GM19463 (cell line): Measurements from ENCODE around the gene KIAA1217.
A peak's percentile ranks its signal among the peaks of the same experiment; 100 is the strongest.

ENCODE experiments used
- ATAC-seq: cut with Tn5 transposase; IDR thresholded peaks from one replicate; pipeline ENCODE4 v1.9.1; 2021; ENCODE audit warnings: mild to moderate bottlenecking, moderate library complexity; ENCODE audit not compliant: unreplicated experiment

Gene KIAA1217

DNA sequence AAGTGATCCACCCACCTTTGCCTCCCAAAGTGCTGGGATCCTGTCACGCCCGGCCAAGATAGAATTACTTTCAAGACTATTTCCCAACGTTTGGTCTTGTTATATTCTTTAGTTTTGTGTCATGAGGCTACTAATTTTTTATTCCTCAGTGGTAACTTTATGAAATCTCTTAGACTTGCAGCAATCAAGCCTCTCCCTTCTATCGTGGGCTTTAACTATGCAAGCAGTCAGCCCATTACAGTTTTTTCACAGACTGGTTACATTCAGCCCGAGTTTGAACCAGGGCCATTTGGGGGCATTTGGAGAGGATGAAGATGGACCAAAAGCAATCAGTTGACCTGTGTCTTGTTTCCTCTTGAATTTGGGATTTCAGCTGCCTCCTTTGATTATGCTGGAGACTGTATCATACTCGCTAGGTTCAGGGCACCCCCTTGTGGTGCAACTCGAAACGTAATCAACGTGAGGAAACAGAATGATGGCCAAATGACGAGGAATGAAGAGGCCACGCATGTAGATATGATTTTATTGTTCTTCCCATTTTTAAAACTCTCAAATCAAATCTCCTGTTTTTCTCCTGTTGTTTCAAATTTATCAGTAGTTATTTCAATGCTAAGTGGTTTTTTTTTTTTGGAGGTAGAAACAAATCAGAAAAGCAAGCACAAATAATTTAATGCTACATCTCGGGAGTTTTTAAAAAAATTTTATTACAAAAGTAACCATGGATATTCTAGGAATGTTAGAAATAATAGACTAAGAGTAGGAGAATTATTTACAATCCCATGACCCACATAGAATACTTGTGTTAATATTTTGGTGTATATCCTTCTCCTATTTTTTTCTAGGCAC is 151.6 kb downstream of the KIAA1217 start:
- ATAC-seq = peak; percentile 88

- ATAC-seq = no peak
These were observed 154.1 kb downstream of the KIAA1217 start for GRCh38 chr10:24363070-24363469.

DNA sequence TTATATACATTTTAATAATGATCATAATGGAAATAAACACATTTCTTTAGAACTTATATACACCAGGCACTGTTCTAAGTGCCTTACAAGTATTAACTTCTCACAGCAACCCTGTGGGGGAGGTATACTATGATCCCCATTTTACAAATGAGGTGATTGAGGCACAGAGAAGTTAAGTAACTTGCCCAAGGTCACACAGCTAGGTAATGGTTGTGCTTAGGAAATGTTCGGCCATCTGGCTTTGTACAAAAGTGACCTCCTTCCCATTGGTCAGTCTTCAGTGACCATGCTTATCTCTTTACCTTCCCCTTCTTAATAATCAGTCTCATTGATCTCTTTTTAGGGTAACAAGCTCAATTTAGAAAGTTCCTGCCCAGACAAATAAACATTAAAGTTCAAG is 158.8 kb downstream of the KIAA1217 start:
- no peak for ATAC-seq

DNA sequence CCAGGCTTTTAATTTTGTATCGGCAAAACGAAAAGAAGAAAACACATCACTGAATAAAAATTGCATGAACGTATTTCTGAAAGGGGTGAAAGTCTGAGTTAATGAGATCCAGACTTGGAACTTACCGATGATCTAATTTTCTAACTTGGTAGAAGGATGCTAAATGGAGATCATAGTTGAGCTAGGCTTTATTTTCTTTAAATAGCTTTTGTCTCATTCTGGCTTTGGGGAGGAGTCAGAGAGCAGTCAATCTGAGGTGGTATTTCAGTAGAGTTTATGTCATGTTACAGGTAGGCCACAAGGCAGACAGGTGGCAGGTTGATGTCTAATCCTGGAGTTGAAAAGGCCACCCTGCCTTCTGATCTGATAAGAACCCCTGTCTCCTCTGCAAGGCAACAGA is 161.9 kb downstream of the KIAA1217 start:
- ATAC-seq = no peak

DNA sequence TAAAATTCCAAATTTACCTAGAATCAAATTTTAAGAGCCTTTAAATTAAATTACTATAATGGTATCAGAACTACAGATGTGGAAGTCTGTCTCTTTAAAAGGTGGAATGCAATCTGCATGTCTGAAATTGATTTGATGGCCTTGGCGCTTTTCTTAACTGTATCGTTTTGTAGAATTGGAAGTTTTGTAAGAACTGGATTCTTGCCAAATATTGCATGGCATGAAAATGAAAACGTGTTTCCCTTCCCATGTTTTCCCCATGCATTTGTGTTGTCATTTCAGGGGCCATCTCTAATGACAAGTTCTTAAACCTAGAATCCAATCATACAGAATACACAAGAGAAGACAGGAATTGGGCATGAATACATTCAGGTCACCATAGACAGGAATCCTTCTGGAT is 162.5 kb downstream of the KIAA1217 start:
- no peak for ATAC-seq

DNA sequence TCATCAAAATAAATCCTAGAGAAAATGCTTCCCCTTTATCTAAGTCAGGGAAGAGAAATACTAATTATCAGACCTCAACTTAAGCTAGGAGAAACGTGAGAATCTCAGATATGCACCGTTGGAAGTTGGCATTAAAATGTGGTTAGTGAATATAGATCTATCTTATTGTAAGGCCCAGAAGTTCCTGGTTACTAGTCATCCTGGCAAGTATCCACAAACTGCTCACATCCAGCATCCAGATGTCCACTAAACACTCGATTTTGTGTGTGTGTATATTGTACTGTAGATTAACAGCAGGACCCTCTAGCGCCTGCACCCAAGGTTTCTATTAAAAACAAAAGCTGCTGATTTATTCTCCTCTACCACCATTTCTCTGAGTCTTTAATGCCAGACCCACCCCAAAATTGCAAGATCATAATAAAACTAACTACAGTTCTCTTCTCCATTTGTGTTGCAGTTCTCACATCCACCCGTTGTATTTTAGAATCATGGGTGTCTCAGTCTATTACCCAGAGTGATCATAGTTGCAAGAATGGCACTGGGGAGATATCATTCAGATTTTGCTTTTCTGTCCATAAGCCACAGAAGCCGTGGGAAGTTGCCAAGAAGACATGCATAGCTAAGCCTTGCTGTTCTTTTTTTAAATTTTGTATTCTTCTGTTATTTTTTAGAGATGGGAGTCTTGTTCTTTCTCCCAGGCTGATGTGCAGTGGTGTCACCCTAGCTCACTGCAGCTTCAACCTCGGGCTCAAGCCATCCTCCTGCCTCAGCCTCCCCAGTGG is 165.4 kb downstream of the KIAA1217 start:
- ATAC-seq = no peak

- ATAC-seq = no peak
These were observed 166.6 kb downstream of the KIAA1217 start for GRCh38 chr10:24375510-24375909.

GRCh38 chr10:24376731-24377130 is 167.8 kb downstream of the KIAA1217 start:
- ATAC-seq = no peak

DNA sequence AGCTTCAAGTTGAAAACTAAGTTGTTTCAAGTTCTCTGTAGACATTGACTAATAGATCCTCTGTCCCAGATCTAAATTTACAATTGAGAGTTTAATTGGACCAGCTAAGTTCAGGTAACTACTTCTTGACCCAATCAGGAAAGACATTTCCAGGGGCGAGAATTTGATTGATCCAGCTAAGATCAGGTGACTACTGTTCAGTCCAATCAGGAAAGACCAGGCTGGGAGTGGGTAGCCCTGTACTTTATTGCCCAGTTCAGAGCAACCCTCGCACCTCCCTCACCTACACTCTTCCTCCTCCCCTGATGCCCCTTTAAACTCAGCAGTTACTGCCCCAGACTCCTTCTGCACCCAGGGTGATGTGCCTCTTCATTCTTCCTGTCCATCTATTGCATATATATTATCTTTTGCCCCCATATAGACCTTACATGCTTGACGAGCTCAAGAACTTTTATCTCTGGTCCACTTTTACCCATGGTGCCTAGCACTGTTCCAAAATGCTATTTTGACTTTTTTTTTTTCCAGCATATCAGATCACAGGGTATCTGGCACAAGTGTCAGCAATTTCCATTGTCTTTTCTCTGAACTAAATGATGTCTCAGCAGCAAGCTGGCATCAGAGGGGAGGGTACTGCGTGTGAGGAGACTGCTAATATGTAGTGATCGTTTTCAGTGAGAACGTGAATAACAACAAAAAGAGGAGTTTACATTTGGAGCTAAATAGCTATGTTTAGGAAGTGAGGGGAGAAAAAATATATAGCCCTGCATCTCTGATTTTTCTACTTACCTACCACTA is 169.4 kb downstream of the KIAA1217 start:
- no peak for ATAC-seq

DNA sequence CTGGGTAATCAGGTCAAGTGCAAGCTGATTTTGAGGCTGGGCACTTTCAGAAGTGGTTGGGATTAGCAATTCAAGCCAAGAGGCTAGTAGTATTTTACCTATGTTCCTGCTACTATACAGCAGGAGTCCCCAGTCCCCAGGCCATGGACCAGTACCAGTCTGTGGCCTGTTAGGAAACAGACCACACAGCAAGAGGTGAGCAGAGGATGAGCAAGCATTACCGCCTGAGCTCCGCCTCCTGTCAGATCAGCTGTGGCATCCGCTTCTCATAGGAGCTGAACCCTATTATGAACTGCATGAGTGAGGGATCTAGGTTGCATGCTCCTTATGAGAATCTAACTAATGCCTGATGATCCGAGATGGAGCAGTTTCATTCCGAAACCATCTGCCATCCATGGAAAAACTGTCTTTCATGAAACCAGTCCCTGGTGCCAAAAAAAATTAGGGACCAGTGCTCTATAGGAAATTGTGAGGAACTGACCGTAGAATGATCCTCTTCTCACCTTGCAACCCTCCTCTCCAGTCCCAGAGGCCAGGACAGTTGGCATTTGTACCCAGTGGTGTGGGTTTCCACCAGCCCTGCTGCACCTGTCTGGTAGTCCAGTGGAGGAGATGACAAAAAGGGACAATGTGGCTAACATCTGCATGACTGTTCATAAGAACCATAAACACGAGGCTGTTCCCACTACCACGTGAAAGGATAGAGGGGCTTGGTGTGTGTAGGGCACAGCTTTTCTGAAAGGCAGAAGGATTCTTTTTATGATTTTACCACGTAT is 172.5 kb downstream of the KIAA1217 start:
- no peak for ATAC-seq

DNA sequence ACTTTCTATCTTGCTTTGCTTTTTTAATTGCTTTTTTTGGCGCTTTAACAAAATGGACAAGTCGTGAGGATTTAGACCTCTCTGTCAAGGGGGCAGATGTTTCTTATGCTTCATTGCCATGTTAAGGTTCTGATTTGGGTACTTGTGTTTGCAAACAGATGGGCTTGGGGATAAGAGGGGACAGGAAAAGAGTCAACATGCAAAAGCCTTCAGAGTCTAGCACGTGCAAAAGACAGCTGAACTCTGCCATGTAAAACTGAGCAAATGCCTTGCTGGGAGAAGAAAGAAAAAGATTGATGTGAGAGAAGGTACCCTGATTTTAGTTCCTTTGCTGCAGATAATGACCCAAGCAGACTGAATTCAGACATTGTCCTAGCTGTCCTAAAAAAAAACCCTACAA is 173.1 kb downstream of the KIAA1217 start:
- no peak for ATAC-seq

- ATAC-seq = no peak
These were observed 173.6 kb downstream of the KIAA1217 start for GRCh38 chr10:24382596-24382978.

DNA sequence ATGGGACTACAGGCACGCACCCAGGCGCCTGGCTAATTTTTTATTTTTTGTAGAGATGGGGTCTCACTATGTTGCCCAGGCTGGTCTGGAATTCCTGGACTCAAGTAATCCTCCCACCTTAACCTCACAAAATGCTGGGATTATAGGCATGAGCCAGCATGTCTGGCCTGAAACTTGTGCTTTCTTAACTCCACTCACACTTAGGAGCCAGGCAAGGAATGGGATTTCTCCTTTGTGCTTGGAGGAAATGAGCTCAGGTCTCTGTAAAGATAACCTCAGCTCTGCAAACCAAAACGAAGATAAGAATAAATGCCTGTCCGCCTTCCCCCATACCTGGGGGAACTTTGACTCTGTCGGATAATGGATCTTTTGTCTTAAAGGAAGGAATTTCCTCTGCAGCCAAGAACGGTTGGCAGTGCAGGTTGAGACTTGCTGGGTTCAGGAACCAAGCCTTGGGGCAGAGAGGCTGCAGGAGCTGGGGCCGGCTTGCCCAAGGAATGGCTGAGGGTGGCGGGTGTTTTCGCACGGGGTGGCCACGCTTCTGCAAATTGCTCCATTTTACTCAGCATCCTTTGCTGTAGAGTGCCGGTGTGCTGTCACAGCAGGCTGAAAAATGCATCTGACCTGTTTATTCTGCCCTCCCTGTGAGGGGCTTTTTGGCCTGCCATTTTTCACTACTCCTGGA is 174.2 kb downstream of the KIAA1217 start:
- peak; percentile 60 for ATAC-seq

GRCh38 chr10:24383681-24384106 is 174.8 kb downstream of the KIAA1217 start:
- peak; percentile 79 for ATAC-seq

- ATAC-seq = no peak
These were observed 176.0 kb downstream of the KIAA1217 start for GRCh38 chr10:24384954-24385353.

- ATAC-seq = no peak
These were observed 176.8 kb downstream of the KIAA1217 start for GRCh38 chr10:24385776-24386175.

DNA sequence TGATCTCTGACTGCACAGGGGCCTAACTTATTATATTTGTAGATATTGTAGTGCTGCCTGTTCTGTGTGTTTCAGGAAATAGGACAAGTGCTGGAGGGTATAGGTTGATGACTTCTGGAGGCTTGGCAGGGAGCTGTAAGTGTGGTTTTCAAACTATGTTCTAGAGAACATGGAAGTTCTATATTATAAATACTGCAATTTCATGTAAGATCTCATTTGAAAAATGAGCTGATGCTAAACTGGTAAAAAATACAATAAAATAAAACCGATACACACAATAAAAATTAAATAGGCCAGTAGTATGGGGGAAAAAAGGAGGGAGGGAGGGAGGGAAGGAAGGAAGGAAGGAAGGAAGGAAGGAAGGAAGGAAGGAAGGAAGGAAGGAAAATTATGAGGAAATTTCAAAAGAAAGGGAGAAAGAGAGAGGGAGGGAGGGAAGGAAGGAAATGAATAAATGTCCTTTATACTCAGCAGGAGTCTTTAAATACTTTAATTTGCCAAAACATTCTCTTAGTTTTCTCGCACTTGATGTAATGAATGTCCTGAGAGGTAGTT is 181.3 kb downstream of the KIAA1217 start:
- ATAC-seq = no peak

- no peak for ATAC-seq
These were observed 181.8 kb downstream of the KIAA1217 start for GRCh38 chr10:24390746-24391145.

GRCh38 chr10:24393201-24393600 is 184.3 kb downstream of the KIAA1217 start:
- ATAC-seq = no peak
